WTC11 (cell line): ENCODE data around the gene SPO11. TPM values are rescaled to one million over a fixed set of nuclear protein-coding genes. Genes with fewer than 3 reads are reported as not detected.

ENCODE experiments used
- ATAC-seq: fragments of 200-7000 bp; cut with Tn5 transposase; 2 replicates; pipeline ENCODE4 v1.10.0; 2021; ENCODE audit warnings: mild to moderate bottlenecking, moderate library complexity
- CTCF ChIA-PET: fragments of 300-600 bp; sonication (Branson Sonifier 250); formaldehyde crosslinking; loops from one replicate; lab custom pipeline; 2021; ENCODE audit warnings: antibody characterized with exemption; lab: Charles Lee
- POLR2A ChIA-PET: fragments of 350-600 bp; sonication (Branson Sonifier 250); formaldehyde crosslinking; loops from one replicate; lab custom pipeline; 2021; ENCODE audit warnings: antibody characterized with exemption; lab: Charles Lee
- DNase-seq: peaks from one replicate; pipeline ENCODE4 v3.0.0; 2021; ENCODE audit warnings: low spot score
- H3K27ac Mint-ChIP-seq: 2 replicates; pipeline ENCODE4 v1.8.0; 2021; ENCODE audit warnings: mixed read lengths
- H3K27me3 Mint-ChIP-seq: 2 replicates; pipeline ENCODE4 v1.8.0; 2021; ENCODE audit warnings: low read depth, mild to moderate bottlenecking, moderate library complexity, mixed read lengths
- H3K36me3 Mint-ChIP-seq: 2 replicates; pipeline ENCODE4 v1.8.0; 2021; ENCODE audit warnings: mixed read lengths
- H3K4me1 Mint-ChIP-seq: 2 replicates; pipeline ENCODE4 v1.8.0; 2022; ENCODE audit warnings: mixed read lengths
- H3K4me3 Mint-ChIP-seq: 2 replicates; pipeline ENCODE4 v1.8.0; 2021; ENCODE audit warnings: mild to moderate bottlenecking, moderate library complexity, mixed read lengths
- H3K9me3 Mint-ChIP-seq: 2 replicates; pipeline ENCODE4 v1.8.0; 2021; ENCODE audit warnings: mixed read lengths
- JUN ChIP-seq: sonication (generic); formaldehyde crosslinking; IDR thresholded peaks from 2 replicates; pipeline ENCODE4 v1.8.0; 2023; ENCODE audit warnings: mild to moderate bottlenecking, missing genetic modification reagents
- NFATC4 ChIP-seq: fragments of 250-450 bp; sonication (Bioruptor Pico); IDR thresholded peaks from 2 replicates; pipeline ENCODE4 v1.9.0; 2021; ENCODE audit warnings: mild to moderate bottlenecking
- NFYB ChIP-seq: sonication (generic); formaldehyde crosslinking; conservative IDR thresholded peaks from 2 replicates; pipeline ENCODE4 v1.8.0; 2022; ENCODE audit warnings: low read depth, missing genetic modification reagents
- PRRX2 ChIP-seq: fragments of 250-450 bp; sonication (Bioruptor Pico); IDR thresholded peaks from 2 replicates; pipeline ENCODE4 v1.8.0; 2021; ENCODE audit warnings: mild to moderate bottlenecking
- SMAD3 ChIP-seq: sonication (generic); formaldehyde crosslinking; IDR thresholded peaks from 2 replicates; pipeline ENCODE4 v1.8.0; 2022; ENCODE audit warnings: missing genetic modification reagents, mild to moderate bottlenecking, borderline replicate concordance
- TCF7 ChIP-seq: sonication (generic); formaldehyde crosslinking; IDR thresholded peaks from 2 replicates; pipeline ENCODE4 v1.8.0; 2022; ENCODE audit warnings: mild to moderate bottlenecking, low read depth, missing genetic modification reagents, moderate library complexity
- TEAD4 ChIP-seq: sonication (generic); formaldehyde crosslinking; IDR thresholded peaks from 2 replicates; pipeline ENCODE4 v1.8.0; 2022; ENCODE audit warnings: mild to moderate bottlenecking, missing genetic modification reagents
- ZNF121 ChIP-seq: sonication (generic); formaldehyde crosslinking; IDR thresholded peaks from 2 replicates; pipeline ENCODE4 v1.8.0; 2023; ENCODE audit warnings: missing genetic modification reagents
- ZNF138 ChIP-seq: sonication (generic); formaldehyde crosslinking; conservative IDR thresholded peaks from 2 replicates; pipeline ENCODE4 v1.8.1; 2022; ENCODE audit warnings: mild to moderate bottlenecking, moderate library complexity, missing genetic modification reagents
- ZNF232 ChIP-seq: sonication (generic); formaldehyde crosslinking; IDR thresholded peaks from 2 replicates; pipeline ENCODE4 v1.8.0; 2022; ENCODE audit warnings: mild to moderate bottlenecking, missing genetic modification reagents
- ZNF263 ChIP-seq: sonication (generic); formaldehyde crosslinking; IDR thresholded peaks from 2 replicates; pipeline ENCODE4 v1.8.1; 2022; ENCODE audit warnings: low read depth, mild to moderate bottlenecking, moderate library complexity, missing genetic modification reagents
- ZNF396 ChIP-seq: fragments of 250-450 bp; sonication (Bioruptor Pico); IDR thresholded peaks from 2 replicates; pipeline ENCODE4 v1.8.0; 2021; ENCODE audit warnings: mild to moderate bottlenecking, moderate library complexity, borderline replicate concordance
- ZNF423 ChIP-seq: fragments of 250-450 bp; sonication (Bioruptor Pico); IDR thresholded peaks from 2 replicates; pipeline ENCODE4 v2.1.2; 2022; ENCODE audit warnings: mild to moderate bottlenecking, moderate library complexity
- ZNF671 ChIP-seq: fragments of 250-450 bp; sonication (Bioruptor Pico); IDR thresholded peaks from 2 replicates; pipeline ENCODE4 v1.8.0; 2021; ENCODE audit warnings: mild to moderate bottlenecking
- total RNA-seq: library from RNA; stranded (reverse); gene quantifications from 3 replicates; pipeline ENCODE4 v1.2.3, GENCODE V29; 2021
- TF ChIP-seq, protein P1 (sequence below): fragments of 200-600 bp; IDR thresholded peaks from 2 replicates; pipeline ENCODE4 v1.8.0; 2022; ENCODE audit warnings: antibody characterized with exemption
- TF ChIP-seq, protein P2 (sequence below): sonication (generic); formaldehyde crosslinking; IDR thresholded peaks from 2 replicates; pipeline ENCODE4 v1.8.0; 2022; ENCODE audit warnings: mild to moderate bottlenecking, missing genetic modification reagents
- TF ChIP-seq, protein P3 (sequence below): sonication (generic); formaldehyde crosslinking; conservative IDR thresholded peaks from 2 replicates; pipeline ENCODE4 v1.8.1; 2022; ENCODE audit warnings: mild to moderate bottlenecking, missing genetic modification reagents
- TF ChIP-seq, protein P4 (sequence below): fragments of 250-450 bp; sonication (Bioruptor Pico); IDR thresholded peaks from 2 replicates; pipeline ENCODE4 v1.9.0; 2021; ENCODE audit warnings: mild to moderate bottlenecking
- TF ChIP-seq, protein P5 (sequence below): sonication (generic); formaldehyde crosslinking; IDR thresholded peaks from 2 replicates; pipeline ENCODE4 v1.8.1; 2022; ENCODE audit warnings: missing genetic modification reagents, borderline replicate concordance
- TF ChIP-seq, protein P6 (sequence below): fragments of 250-450 bp; sonication (Bioruptor Pico); IDR thresholded peaks from 2 replicates; pipeline ENCODE4 v1.9.0; 2021; ENCODE audit warnings: mild to moderate bottlenecking
- TF ChIP-seq, protein P7 (sequence below): sonication (generic); formaldehyde crosslinking; IDR thresholded peaks from 2 replicates; pipeline ENCODE4 v1.8.0; 2023; ENCODE audit warnings: mild to moderate bottlenecking, missing genetic modification reagents
- TF ChIP-seq, protein P8 (sequence below): sonication (generic); formaldehyde crosslinking; IDR thresholded peaks from 2 replicates; pipeline ENCODE4 v1.8.1; 2022; ENCODE audit warnings: low read depth, mild to moderate bottlenecking, moderate library complexity, missing genetic modification reagents, borderline replicate concordance

Gene SPO11
- total RNA-seq, 1 experiment from 2014 or later: not detected

DNA sequence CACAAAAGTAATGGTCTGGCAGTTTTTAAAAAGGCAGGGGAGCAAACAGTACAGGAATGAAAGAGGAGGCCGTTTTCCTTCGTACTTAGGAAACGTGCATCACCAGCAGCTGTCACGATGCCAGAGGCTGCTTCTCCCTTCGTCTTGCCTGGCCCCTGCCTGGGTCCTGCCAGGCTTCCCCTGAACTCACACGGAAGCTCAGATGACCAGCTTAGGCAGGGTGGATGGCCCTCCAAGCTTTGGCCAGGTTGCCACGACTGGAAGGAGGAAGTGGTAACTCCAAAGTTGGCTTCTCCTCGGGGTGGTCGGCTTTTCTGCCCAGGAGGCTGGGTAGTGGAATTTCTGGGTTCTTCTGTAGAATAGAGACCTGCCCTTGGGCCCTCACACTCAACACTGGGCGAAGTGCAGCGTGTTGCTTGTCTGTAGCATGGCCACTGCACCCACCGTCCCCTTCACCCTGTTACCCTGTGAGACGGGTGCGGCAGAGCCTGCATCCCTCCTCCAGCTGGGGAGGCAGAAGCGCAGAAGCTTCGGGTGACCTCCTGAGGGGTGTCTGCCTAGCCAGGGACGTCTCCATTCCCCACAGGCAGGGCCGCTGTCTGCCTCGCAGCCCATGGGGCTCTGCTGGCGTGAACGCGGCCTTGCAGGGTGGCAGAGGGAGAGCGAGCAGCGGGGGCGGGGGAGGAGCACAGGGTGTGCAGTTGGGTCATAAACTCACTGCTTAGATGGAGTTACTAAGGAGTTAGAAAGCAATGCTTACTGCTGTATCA, 43.2 kb downstream of the SPO11 start:
- no peak for DNase-seq
- H3K27me3 Mint-ChIP-seq: no peaks in the 10 kb centered on the region
- POLR2A ChIA-PET: no interaction called here
- H3K36me3 Mint-ChIP-seq: peaks cover 87% of the 10 kb centered on the region
- TF ChIP-seq, protein P1, sequence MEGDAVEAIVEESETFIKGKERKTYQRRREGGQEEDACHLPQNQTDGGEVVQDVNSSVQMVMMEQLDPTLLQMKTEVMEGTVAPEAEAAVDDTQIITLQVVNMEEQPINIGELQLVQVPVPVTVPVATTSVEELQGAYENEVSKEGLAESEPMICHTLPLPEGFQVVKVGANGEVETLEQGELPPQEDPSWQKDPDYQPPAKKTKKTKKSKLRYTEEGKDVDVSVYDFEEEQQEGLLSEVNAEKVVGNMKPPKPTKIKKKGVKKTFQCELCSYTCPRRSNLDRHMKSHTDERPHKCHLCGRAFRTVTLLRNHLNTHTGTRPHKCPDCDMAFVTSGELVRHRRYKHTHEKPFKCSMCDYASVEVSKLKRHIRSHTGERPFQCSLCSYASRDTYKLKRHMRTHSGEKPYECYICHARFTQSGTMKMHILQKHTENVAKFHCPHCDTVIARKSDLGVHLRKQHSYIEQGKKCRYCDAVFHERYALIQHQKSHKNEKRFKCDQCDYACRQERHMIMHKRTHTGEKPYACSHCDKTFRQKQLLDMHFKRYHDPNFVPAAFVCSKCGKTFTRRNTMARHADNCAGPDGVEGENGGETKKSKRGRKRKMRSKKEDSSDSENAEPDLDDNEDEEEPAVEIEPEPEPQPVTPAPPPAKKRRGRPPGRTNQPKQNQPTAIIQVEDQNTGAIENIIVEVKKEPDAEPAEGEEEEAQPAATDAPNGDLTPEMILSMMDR: no peak
- TF ChIP-seq ZNF232 (CRISPR knock-in tag) (no peak), NFATC4 (CRISPR knock-in tag) (no peak), ZNF396 (CRISPR knock-in tag) (no peak), TCF7 (CRISPR knock-in tag) (no peak), ZNF138 (CRISPR knock-in tag) (no peak), PRRX2 (no peak), NFYB (CRISPR knock-in tag) (no peak), ZNF671 (CRISPR knock-in tag) (no peak), SMAD3 (CRISPR knock-in tag) (no peak)
- TF ChIP-seq, protein P2, sequence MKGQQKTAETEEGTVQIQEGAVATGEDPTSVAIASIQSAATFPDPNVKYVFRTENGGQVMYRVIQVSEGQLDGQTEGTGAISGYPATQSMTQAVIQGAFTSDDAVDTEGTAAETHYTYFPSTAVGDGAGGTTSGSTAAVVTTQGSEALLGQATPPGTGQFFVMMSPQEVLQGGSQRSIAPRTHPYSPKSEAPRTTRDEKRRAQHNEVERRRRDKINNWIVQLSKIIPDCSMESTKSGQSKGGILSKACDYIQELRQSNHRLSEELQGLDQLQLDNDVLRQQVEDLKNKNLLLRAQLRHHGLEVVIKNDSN (CRISPR knock-in tag): no peak
- TF ChIP-seq, protein P3, sequence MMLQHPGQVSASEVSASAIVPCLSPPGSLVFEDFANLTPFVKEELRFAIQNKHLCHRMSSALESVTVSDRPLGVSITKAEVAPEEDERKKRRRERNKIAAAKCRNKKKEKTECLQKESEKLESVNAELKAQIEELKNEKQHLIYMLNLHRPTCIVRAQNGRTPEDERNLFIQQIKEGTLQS: no peak
- ATAC-seq: no peak; the same call in 1 of the 2 replicates
- H3K4me3 Mint-ChIP-seq: no peak overlapping the region
- no peak overlapping the region for H3K27ac Mint-ChIP-seq
- CTCF ChIA-PET: interaction anchor here (1.0 kb wide), 1 partner anchor 121 kb away, joined by 3 read pairs; no protein-coding TSS in a partner anchor
- no peaks in the 10 kb centered on the region for H3K9me3 Mint-ChIP-seq
- H3K4me1 Mint-ChIP-seq: peaks cover 12% of the 10 kb centered on the region

DNA sequence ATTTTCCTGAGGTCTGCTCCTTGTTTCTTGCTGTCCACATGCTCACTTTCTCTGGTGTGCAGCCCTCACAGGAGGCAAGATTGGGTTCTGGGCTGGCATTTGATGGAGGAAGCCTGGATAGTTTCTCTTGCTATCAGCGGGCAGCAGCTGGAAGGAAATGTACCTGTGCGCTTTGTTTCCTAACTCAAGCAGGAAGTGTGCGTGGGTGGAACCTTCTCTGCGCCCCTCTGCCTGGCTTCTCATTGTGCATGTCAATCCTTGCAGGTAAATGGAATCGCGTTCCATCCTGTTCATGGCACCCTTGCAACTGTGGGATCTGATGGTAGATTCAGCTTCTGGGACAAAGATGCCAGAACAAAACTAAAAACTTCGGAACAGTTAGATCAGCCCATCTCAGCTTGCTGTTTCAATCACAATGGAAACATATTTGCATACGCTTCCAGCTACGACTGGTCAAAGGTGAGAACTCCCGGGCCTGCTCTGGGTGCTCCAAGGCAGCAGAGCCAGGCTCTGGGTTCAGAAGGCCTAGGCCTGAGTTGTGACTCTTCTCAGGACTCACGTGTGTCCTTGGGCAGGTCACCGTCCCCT, 44.8 kb downstream of the SPO11 start:
- Mint-ChIP-seq H3K27me3 (no peaks in the 10 kb centered on the region), H3K4me3 (no peak overlapping the region), H3K27ac (peak overlapping the region; percentile 87), H3K4me1 (peaks cover 12% of the 10 kb centered on the region), H3K9me3 (no peaks in the 10 kb centered on the region), H3K36me3 (peaks cover 78% of the 10 kb centered on the region)
- CTCF ChIA-PET: interaction anchor here (1.0 kb wide), 1 partner anchor 119 kb away, joined by 3 read pairs; no protein-coding TSS in a partner anchor
- POLR2A ChIA-PET: no interaction called here
- ATAC-seq (peak; percentile 52), DNase-seq (no peak)
- TF ChIP-seq ZNF396 (CRISPR knock-in tag): no peak
- TF ChIP-seq ZNF121 (CRISPR knock-in tag): no peak
- no peak for TF ChIP-seq TEAD4
- TF ChIP-seq ZNF423 (CRISPR knock-in tag): no peak
- TF ChIP-seq JUN: no peak
- TF ChIP-seq, protein P4, sequence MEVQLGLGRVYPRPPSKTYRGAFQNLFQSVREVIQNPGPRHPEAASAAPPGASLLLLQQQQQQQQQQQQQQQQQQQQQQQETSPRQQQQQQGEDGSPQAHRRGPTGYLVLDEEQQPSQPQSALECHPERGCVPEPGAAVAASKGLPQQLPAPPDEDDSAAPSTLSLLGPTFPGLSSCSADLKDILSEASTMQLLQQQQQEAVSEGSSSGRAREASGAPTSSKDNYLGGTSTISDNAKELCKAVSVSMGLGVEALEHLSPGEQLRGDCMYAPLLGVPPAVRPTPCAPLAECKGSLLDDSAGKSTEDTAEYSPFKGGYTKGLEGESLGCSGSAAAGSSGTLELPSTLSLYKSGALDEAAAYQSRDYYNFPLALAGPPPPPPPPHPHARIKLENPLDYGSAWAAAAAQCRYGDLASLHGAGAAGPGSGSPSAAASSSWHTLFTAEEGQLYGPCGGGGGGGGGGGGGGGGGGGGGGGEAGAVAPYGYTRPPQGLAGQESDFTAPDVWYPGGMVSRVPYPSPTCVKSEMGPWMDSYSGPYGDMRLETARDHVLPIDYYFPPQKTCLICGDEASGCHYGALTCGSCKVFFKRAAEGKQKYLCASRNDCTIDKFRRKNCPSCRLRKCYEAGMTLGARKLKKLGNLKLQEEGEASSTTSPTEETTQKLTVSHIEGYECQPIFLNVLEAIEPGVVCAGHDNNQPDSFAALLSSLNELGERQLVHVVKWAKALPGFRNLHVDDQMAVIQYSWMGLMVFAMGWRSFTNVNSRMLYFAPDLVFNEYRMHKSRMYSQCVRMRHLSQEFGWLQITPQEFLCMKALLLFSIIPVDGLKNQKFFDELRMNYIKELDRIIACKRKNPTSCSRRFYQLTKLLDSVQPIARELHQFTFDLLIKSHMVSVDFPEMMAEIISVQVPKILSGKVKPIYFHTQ: no peak
- TF ChIP-seq, protein P5, sequence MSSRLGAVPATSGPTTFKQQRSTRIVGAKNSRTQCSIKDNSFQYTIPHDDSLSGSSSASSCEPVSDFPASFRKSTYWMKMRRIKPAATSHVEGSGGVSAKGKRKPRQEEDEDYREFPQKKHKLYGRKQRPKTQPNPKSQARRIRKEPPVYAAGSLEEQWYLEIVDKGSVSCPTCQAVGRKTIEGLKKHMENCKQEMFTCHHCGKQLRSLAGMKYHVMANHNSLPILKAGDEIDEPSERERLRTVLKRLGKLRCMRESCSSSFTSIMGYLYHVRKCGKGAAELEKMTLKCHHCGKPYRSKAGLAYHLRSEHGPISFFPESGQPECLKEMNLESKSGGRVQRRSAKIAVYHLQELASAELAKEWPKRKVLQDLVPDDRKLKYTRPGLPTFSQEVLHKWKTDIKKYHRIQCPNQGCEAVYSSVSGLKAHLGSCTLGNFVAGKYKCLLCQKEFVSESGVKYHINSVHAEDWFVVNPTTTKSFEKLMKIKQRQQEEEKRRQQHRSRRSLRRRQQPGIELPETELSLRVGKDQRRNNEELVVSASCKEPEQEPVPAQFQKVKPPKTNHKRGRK: no peak
- TF ChIP-seq, protein P6, sequence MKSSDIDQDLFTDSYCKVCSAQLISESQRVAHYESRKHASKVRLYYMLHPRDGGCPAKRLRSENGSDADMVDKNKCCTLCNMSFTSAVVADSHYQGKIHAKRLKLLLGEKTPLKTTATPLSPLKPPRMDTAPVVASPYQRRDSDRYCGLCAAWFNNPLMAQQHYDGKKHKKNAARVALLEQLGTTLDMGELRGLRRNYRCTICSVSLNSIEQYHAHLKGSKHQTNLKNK (CRISPR knock-in tag): no peak
- TF ChIP-seq, protein P7, sequence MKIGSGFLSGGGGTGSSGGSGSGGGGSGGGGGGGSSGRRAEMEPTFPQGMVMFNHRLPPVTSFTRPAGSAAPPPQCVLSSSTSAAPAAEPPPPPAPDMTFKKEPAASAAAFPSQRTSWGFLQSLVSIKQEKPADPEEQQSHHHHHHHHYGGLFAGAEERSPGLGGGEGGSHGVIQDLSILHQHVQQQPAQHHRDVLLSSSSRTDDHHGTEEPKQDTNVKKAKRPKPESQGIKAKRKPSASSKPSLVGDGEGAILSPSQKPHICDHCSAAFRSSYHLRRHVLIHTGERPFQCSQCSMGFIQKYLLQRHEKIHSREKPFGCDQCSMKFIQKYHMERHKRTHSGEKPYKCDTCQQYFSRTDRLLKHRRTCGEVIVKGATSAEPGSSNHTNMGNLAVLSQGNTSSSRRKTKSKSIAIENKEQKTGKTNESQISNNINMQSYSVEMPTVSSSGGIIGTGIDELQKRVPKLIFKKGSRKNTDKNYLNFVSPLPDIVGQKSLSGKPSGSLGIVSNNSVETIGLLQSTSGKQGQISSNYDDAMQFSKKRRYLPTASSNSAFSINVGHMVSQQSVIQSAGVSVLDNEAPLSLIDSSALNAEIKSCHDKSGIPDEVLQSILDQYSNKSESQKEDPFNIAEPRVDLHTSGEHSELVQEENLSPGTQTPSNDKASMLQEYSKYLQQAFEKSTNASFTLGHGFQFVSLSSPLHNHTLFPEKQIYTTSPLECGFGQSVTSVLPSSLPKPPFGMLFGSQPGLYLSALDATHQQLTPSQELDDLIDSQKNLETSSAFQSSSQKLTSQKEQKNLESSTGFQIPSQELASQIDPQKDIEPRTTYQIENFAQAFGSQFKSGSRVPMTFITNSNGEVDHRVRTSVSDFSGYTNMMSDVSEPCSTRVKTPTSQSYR: no peak
- TF ChIP-seq, protein P8, sequence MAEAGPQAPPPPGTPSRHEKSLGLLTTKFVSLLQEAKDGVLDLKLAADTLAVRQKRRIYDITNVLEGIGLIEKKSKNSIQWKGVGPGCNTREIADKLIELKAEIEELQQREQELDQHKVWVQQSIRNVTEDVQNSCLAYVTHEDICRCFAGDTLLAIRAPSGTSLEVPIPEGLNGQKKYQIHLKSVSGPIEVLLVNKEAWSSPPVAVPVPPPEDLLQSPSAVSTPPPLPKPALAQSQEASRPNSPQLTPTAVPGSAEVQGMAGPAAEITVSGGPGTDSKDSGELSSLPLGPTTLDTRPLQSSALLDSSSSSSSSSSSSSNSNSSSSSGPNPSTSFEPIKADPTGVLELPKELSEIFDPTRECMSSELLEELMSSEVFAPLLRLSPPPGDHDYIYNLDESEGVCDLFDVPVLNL (CRISPR knock-in tag): no peak
- TF ChIP-seq ZNF263 (CRISPR knock-in tag): no peak
